ENCODE data around the gene F9. TPM values are rescaled to one million over a fixed set of nuclear protein-coding genes. Genes with fewer than 3 reads are reported as not detected.

Gene F9
- total and polyA plus RNA-seq, 10 of the 15 experiments (the other 5 are each of a cell fraction or from before 2014, with no cell fraction given), result 0.18 TPM; not detected in 9

GRCh38 chrX:139581068-139581467, 50.5 kb downstream of the F9 start:
- ATAC-seq, result no peak
- no peaks in the 10 kb centered on the region for H4K20me1 ChIP-seq (ENCODE audit: control insufficient read depth, insufficient read depth)
- no peak for DNase-seq (ENCODE audit: low read depth, low spot score)
- TF ChIP-seq MEF2B (IDR thresholded peaks at IDR 0.05; ENCODE audit: partially characterized antibody, poor library complexity, severe bottlenecking), result no peak
- no peak for TF ChIP-seq GATAD2B (conservative IDR thresholded peaks at IDR 0.05; ENCODE audit: low read depth)
- TF ChIP-seq BCLAF1 (IDR thresholded peaks at IDR 0.05), result no peak
- TF ChIP-seq, protein P1, sequence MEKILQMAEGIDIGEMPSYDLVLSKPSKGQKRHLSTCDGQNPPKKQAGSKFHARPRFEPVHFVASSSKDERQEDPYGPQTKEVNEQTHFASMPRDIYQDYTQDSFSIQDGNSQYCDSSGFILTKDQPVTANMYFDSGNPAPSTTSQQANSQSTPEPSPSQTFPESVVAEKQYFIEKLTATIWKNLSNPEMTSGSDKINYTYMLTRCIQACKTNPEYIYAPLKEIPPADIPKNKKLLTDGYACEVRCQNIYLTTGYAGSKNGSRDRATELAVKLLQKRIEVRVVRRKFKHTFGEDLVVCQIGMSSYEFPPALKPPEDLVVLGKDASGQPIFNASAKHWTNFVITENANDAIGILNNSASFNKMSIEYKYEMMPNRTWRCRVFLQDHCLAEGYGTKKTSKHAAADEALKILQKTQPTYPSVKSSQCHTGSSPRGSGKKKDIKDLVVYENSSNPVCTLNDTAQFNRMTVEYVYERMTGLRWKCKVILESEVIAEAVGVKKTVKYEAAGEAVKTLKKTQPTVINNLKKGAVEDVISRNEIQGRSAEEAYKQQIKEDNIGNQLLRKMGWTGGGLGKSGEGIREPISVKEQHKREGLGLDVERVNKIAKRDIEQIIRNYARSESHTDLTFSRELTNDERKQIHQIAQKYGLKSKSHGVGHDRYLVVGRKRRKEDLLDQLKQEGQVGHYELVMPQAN (conservative IDR thresholded peaks at IDR 0.05), result no peak
- TF ChIP-seq WRNIP1 (IDR thresholded peaks at IDR 0.05; ENCODE audit: borderline replicate concordance, low read depth, low read length), result no peak
- TF ChIP-seq SP1 (IDR thresholded peaks at IDR 0.05; ENCODE audit: low read depth, low read length), result no peak
- H3K27me3 ChIP-seq (replicated peaks in 1 of 2; ENCODE audit: control insufficient read depth in 2 of 2, insufficient read depth in 2 of 2, low read length in 1 of 2), result no peaks in the 10 kb centered on the region
- H3K36me3 ChIP-seq (ENCODE audit: control insufficient read depth in 2 of 2, insufficient read depth in 2 of 2, low read length in 1 of 2), result no peaks in the 10 kb centered on the region
- no TSS peak for BruUV-seq (replicated peaks)
- no peaks in the 10 kb centered on the region for H3K9me3 ChIP-seq (replicated peaks; ENCODE audit: control insufficient read depth, insufficient read depth, low read length)
- H3K4me2 ChIP-seq (ENCODE audit: control insufficient read depth, insufficient read depth), result no peak overlapping the region
- H3K9ac ChIP-seq (ENCODE audit: control insufficient read depth, insufficient read depth, low read length), result no peak overlapping the region
- H3K79me2 ChIP-seq (ENCODE audit: control insufficient read depth, insufficient read depth, low read length), result no peaks in the 10 kb centered on the region
- H3K4me1 ChIP-seq (ENCODE audit: control insufficient read depth, insufficient read depth, low read length), result no peaks in the 10 kb centered on the region
- ChIA-PET RAD21 (ENCODE audit: unreplicated experiment) (no interaction called here), CTCF (no interaction called here), SMC1A (ENCODE audit: uncharacterized antibody, unreplicated experiment) (interaction anchor here (1.2 kb wide), 1 partner anchor 21 kb away, joined by 3 read pairs; no protein-coding TSS in a partner anchor), POLR2A (no interaction called here)
- intact Hi-C loops (cut with micrococcal nuclease; ENCODE audit: unreplicated experiment) (no loop called here), in situ Hi-C loops (cut with MboI) (no loop called here)
- H3K27ac ChIP-seq (ENCODE audit: control insufficient read depth, insufficient read depth), result no peak overlapping the region
- H3K4me3 ChIP-seq, result no peak overlapping the region
- FAIRE-seq, result no peak
- H2AFZ ChIP-seq (ENCODE audit: control insufficient read depth, low read depth, low read length), result no peak overlapping the region
- WGBS (ENCODE audit: insufficient coverage, insufficient replicate concordance, low lambda C conversion rate, missing lambda C conversion rate), result 36% methylated on average over 4 of the region's 4 CpGs
